Fibroblast of gingiva (primary cell): ENCODE data around the gene RHNO1.
A peak's percentile ranks its signal among the peaks of the same experiment; 100 is the strongest.

Experiments
- DNase-seq: peaks from one replicate; pipeline ENCODE4 v3.0.0-alpha.2; 2011; ENCODE audit warnings: low read depth

The RHNO1 gene

GRCh38 chr12:2877047-2877952 lies at the start of gene RHNO1, which contains the start of gene FOXM1:
TSS of gene RHNO1 (plus strand) at chr12:2877223. CDS start at chr12:2885367, 8,144 bp downstream.
TSS of gene FOXM1 (minus strand) at chr12:2877174. CDS start at chr12:2874478, 2,696 bp downstream.
- peak; percentile 87 for DNase-seq

GRCh38 chr12:2829275-2829674 lies 47.7 kb upstream of the RHNO1 start:
- DNase-seq, result no peak

- DNase-seq, result no peak
Measured at GRCh38 chr12:2832550-2833127, 44.4 kb upstream of the RHNO1 start.

- DNase-seq, result no peak
Measured at GRCh38 chr12:2833327-2833726, 43.7 kb upstream of the RHNO1 start.

GRCh38 chr12:2833810-2834209 lies 43.2 kb upstream of the RHNO1 start:
- no peak for DNase-seq

GRCh38 chr12:2834581-2835491 lies 42.2 kb upstream of the RHNO1 start, which contains the start of gene NRIP2:
TSS of gene NRIP2 (minus strand) at chr12:2835035. CDS start at chr12:2834983, 52 bp downstream.
- peak; percentile 33 for DNase-seq

- DNase-seq, result no peak
Measured at GRCh38 chr12:2835691-2836403, 41.2 kb upstream of the RHNO1 start.

GRCh38 chr12:2836574-2836973 lies 40.4 kb upstream of the RHNO1 start:
- DNase-seq, result no peak

- no peak for DNase-seq
Measured at GRCh38 chr12:2841056-2841650, 35.9 kb upstream of the RHNO1 start.

- DNase-seq, result no peak
Measured at GRCh38 chr12:2842948-2843347, 34.1 kb upstream of the RHNO1 start.

- no peak for DNase-seq
Measured at GRCh38 chr12:2844786-2845185, 32.2 kb upstream of the RHNO1 start.

- peak; percentile 47 for DNase-seq
Measured at GRCh38 chr12:2845280-2845679, 31.7 kb upstream of the RHNO1 start.

GRCh38 chr12:2851931-2852330 lies 25.1 kb upstream of the RHNO1 start:
- no peak for DNase-seq

GRCh38 chr12:2853626-2854025 lies 23.4 kb upstream of the RHNO1 start:
- DNase-seq, result peak; percentile 68

- no peak for DNase-seq
Measured at GRCh38 chr12:2854669-2855453, 22.2 kb upstream of the RHNO1 start.

- no peak for DNase-seq
Measured at GRCh38 chr12:2855546-2855945, 21.5 kb upstream of the RHNO1 start.

- no peak for DNase-seq
Measured at GRCh38 chr12:2856051-2856450, 21.0 kb upstream of the RHNO1 start.

GRCh38 chr12:2857021-2857431 lies 20.0 kb upstream of the RHNO1 start, which contains the start of gene TEX52:
TSS of gene TEX52 (minus strand) at chr12:2857039. CDS start at chr12:2857026, 13 bp downstream.
- DNase-seq, result no peak

GRCh38 chr12:2857576-2857975 lies 19.4 kb upstream of the RHNO1 start:
- no peak for DNase-seq

- no peak for DNase-seq
Measured at GRCh38 chr12:2858334-2858733, 18.7 kb upstream of the RHNO1 start.
